HG03558 (cell line): ENCODE measurements around the gene SFXN3.

ENCODE experiments used
- ATAC-seq: cut with Tn5 transposase; IDR thresholded peaks from one replicate; pipeline ENCODE4 v1.9.1; 2021; ENCODE audit warnings: moderate number of reproducible peaks; ENCODE audit not compliant: unreplicated experiment; ENCODE audit errors: extremely low read depth

Gene SFXN3

DNA sequence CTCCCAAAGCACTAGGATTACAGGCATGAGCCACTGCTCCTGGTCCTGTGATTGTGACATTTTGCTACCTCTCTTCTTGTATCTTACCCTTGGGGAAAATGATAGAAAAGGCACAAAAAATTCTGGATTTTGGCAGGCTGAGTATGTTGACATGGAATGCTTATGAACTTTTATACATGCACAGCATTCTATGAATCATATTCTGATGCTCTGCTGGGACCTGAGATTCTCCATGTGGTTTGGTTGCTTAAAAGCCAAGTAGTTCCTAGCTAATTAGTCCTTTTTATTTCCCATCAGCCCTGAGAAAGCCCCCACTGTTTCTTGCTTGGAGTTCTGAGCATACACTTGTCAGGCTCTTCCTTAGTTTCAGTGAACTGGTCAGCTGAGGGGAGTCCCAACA is 22.5 kb downstream of the SFXN3 start:
- ATAC-seq, result no peak

DNA sequence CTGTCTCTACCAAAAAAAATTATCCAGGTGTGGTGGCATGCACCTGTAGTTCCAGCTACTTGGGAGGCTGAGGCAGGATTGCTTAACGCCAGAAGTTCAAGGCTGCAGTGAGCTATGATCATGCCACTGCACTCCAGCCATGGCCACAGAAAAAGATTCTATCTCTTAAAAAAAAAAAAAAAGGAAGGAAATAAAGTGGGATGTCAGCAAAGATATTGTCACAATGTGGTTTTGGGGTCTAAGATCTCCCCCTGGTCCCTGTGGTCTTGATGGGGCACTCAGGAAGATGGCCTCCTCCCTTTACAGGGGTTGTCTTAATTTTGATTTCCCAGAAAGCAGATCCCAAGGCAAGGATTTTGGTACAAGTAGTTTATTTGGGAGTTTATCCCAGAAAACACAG is 23.3 kb downstream of the SFXN3 start:
- no peak for ATAC-seq

DNA sequence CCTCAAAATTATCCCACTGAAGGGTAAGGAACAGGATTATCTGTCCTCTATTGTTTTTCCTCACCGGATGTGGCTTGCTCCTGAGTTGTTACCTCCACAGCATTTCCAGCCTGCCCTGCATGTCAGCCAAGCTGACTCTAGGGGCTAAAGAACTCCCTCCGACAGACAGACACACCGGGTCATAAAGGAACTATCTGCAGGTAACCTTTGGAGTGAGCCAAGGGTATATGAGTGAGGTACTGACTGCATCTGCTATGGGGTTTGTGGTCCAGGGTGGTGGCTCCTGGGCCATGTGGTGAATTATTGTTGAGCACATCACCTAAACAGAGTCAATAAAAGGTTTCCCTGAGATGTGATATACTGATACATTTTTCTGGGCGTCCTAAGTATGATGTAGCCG is 23.8 kb downstream of the SFXN3 start:
- no peak for ATAC-seq

DNA sequence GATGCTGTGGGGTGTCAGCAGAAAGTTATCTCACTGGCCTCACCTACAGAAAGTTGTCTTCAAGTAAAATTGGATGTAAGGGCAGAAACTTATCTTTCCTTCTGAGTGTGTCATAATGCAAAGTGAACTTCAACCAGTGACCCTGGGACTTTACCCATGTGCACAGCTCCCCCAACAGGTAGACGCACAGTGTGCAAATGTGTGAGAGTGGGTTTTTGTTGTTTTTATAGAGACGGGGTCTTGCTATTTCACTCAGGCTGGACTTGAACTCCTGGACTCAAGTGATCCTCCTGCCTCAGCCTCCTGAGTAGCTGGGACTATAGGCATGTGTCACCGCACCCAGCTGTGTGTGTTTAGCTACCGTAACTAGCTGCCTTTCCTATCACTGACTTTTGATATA is 24.4 kb downstream of the SFXN3 start:
- ATAC-seq, result no peak

DNA sequence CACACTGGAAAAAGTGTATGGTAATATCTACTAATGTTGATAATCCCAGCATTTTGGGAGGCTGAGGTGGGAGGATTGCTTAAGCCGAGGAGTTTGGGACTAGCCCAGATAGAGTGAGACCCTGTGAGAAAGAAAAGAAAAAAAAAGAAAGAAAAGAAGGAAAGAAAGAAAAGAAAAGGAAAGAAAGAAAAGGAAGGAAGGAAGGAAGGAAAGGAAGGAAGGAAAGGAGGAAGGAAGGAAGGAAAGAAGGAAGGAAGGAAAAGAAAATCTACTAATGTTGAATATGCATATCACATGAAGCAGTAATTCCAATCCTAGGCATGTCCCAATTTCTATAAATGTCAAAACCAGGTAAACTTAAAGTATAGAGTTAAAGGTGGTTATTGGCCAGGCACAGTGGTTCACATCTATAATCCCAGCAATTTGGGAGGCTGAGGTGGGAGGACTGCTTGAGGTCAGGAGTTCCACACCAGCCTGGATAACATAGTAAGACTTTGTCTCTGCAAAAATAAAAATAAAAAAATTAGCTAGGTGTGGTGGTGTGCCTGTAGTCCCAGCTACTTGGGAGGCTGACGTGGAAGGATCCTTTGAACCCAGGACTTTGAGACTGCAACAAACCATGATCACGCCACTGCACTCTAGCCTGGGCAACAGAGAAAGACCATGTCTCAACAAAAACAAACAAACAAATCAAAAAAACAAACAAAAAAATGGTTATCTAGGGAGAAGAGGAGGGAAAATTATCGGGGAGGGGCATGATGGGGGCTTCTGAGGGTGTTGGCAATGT is 25.5 kb downstream of the SFXN3 start:
- ATAC-seq, result no peak

DNA sequence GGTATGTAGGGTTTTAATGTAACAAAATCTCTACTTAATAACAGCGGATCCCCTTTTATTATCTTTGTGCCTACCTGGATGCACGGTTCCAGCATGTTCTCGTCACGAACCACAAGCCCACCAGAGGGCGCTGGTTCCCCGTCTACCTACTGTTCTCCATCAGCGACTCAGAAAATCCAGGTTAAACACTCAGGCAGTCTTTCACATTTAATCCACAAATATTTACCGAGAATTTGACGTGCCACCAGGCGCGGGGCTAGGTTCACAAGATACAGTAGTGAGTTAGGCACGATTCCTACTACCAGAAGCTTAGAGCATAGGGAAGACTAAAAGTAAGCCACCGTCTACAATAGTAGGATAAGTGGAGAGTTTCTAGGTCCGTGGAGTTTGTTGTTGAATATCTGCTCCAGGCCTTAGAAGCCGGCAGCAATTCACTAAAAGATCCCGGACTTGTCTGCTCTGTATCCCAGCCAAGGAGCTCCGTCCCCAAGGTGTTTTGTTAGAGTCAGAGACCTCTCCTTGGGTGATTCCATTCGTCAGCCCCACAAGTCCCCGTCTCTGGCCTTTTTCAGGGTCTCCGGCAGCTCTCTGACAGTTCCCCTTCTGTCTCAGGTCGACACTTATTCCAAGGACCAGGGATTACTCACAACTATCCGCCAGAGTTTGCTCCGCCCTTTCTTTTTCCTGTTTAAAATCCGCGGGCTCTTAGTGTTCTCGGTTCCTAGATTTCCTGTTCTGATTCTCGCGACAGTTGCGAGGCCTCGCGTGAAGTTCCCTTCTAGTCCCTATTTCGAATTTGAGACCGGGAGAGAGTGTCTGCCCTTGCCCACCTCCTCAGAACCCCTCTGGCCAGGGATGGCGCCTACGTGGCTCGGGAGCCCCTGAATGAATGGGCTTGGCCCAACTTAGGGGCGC is 29.3 kb downstream of the SFXN3 start:
- ATAC-seq, result no peak

DNA sequence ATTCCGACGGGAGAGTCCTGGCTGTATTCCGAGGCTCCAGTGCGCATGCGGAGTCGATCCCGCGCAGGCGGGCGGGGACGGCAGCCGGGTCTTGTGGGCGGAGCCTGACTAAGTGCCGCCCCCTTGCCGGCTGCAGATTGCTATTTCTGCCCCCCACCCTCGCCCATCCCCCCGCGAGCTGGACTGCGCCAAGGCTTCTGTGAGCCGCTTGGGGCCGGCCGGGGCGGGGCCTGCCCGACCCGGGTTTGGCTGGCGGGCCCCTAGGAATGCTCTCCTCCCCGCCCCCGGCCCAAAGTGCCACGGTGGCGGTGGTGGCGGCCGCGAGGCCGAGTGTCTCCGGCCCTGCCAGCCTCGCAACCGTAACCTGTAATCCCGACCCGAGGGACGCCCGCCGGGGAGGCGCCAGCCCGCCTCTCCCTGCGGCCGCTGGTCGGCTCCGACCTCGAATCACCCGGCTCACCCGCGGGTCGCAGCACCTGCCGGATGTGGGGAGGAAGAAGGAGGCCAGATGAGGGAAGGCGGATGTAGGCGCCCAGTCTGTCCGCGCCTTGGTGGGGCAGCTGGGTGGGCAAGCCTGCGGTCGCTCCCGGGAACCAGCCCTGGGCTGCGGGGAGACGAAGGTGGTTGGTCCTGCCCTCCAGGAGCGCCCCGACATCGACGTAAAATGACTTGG is 30.1 kb downstream of the SFXN3 start:
- ATAC-seq, result no peak

DNA sequence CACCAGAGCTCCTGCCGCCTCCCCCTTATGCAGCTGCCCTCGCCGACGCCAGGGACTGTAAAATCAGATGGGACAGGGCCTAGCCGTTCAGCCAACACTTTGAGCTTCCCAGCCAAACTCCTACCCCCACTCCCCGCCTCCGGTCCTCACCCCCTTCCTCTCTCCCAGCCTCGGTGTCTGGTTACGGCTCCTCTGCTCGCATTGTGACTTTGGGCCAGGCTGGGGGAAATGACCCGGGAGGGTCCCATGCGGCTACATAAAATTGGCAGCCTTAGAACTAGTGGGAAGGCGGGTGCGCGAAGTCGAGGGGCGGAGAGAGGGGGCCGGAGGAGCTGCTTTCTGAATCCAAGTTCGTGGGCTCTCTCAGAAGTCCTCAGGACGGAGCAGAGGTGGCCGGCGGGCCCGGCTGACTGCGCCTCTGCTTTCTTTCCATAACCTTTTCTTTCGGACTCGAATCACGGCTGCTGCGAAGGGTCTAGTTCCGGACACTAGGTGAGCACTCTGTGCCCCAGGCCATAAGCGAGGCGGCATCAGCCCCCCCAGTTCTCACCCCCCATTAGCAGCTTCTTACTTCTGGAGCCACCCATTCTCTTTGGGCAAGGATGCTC is 30.7 kb downstream of the SFXN3 start, which contains the start of gene KAZALD1:
Gene KAZALD1 (plus strand): TSS at position 366 of the 608 bp plus-strand sequence. CDS start 604 bp downstream, outside the sequence.
- ATAC-seq, result no peak

DNA sequence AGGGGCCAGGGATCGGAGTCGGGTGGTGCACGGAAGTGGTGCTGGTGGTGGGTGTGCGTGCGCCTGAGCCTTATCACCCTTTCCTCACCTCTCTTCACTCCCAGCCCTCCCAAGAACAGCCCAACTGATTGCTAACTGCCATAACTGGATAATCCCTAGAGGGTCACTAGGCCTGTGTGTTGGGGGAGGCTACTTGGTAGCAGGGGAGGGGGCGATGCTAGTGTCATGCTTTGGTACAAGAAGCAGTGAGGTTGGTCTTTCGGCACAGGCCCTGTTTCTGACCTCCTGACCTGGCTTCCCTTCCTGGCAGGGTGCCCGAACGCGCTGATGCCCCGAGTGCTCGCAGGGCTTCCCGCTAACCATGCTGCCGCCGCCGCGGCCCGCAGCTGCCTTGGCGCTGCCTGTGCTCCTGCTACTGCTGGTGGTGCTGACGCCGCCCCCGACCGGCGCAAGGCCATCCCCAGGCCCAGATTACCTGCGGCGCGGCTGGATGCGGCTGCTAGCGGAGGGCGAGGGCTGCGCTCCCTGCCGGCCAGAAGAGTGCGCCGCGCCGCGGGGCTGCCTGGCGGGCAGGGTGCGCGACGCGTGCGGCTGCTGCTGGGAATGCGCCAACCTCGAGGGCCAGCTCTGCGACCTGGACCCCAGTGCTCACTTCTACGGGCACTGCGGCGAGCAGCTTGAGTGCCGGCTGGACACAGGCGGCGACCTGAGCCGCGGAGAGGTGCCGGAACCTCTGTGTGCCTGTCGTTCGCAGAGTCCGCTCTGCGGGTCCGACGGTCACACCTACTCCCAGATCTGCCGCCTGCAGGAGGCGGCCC is 31.4 kb downstream of the SFXN3 start:
- no peak for ATAC-seq

DNA sequence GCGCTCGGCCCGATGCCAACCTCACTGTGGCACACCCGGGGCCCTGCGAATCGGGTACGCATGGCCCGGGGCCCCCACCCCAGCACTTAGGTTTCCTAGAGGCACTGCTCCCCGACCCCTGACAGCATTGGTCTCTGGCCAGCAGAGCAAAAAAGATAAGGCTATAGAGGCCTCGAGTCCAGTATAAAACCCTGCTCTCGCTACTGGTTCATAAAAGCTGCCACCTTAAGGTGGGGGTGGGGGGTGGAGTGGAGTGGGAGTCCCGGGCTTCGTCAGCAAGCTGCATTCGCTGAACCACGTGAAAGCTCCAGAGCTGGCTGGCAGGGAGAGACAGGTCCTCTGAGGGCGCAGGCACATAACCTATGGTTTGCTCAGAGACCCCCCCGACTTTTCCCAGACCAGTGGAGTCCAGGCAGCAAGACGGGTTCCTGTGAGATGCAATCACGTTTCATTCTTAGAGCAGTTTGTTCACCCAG is 32.1 kb downstream of the SFXN3 start:
- ATAC-seq, result no peak

DNA sequence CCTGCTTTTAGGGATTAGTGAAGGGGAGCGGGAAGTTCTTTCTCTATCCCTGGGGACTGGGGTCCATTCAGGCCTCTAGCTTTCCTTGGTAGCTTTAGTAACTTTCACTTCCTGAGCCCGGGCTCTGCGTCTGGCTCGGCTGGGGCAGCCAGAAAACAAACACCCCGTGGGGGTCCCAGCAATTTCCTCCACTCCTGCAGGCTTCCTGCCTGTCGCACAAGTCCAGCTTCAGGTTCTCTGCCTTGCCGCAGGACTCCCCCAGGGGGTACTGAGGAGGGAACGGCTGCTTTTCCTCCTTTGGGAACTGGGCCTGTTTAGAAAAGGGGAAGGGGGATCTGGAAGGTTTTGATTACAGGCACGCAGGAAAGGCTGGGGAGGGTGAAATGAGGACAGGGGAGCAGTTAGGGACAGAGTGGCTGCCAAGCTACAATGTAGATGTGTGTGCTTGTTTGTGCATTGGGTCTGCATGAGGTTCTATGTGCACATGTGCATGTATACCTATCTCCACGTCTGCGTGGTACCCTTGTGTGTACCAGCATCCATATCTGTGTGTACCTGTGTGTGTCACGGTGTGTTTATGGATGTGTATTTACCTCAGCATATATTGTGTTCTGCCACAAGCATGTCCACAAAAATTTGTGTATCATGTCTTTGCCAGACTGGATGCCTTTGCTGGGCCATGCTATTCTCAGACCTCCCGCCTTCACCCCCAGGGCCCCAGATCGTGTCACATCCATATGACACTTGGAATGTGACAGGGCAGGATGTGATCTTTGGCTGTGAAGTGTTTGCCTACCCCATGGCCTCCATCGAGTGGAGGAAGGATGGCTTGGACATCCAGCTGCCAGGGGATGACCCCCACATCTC is 32.7 kb downstream of the SFXN3 start:
- no peak for ATAC-seq

DNA sequence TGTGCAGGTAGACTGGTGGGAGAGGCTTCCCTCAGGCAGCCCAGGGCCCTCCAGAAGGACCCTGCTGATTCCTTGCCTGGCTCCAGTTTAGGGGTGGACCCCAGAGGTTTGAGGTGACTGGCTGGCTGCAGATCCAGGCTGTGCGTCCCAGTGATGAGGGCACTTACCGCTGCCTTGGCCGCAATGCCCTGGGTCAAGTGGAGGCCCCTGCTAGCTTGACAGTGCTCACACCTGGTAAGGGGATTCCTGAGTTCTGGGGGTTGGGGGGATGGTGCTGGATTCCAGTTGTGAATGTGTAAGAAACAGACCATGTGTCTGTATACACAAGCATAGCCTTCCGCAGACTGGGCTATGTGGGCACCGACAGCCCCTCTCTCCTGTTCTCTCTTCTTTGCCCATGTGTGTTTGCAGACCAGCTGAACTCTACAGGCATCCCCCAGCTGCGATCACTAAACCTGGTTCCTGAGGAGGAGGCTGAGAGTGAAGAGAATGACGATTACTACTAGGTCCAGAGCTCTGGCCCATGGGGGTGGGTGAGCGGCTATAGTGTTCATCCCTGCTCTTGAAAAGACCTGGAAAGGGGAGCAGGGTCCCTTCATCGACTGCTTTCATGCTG is 33.5 kb downstream of the SFXN3 start:
- ATAC-seq, result no peak

DNA sequence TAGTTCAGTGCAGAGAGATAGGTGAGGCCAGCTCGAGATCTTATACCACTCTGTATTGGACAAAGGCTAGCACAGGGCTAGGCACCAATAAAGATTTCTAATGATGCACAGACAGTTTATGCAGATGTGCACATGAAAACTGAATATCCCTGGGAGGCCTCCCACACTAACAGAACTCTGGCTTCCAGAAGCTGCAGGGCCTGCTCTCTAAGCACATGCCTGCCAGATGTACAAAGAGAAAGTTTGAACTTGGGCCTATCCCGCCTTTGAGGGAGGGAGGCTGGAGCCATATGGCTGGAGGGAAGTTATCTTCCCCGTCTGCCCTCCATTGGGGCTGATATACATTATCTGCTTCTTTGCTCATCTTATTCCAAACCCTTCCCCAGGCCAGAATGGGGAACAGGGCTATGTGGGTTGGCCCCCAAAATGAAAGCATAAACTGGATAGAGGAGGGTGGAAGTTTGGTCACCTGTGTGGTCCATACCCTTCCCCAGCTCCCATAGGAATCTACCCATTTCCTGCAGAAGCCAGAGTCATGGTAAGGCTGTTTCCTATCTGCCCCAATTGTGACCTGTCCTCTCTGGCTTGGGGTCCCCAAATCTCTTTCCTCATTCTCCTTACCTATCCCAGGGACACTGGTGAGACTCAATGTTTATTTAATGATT is 34.6 kb downstream of the SFXN3 start:
- ATAC-seq, result no peak

DNA sequence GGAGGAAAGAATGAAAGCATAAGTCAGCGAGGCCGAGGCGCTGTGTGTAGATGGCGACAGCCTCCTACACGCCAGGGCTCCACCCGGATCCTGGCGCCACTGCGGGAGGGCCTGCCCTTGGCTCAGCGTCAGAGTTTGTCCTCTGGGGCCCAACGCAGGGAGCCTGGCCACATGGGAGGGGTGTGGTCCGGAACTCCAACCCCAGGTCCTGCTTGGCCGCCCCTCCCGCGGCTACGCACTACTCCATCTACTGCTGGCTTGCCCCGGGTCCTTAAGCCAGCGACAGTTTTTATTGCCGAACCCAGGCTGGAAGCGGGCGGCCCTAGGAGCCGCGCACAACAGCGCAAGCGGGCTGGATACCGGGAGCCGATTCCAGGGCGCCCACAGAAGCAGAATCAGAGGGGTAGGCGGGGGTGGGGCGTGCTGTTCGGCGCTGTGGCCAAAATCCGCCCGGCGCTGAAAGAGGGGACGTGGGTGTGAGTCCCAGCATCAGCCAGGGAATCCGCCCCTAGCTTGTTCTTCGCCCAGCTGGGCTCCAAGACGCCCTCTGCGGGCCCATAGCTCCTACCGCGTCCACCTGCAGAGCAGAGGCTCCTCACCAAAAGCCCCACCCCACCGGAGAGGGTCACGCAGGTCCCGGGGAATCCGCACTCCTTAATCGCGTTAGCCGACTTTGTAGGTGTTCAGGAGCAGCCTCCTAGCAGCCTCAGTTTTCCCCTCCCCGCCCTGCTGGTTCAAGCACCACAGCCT is 35.3 kb downstream of the SFXN3 start:
- no peak for ATAC-seq

DNA sequence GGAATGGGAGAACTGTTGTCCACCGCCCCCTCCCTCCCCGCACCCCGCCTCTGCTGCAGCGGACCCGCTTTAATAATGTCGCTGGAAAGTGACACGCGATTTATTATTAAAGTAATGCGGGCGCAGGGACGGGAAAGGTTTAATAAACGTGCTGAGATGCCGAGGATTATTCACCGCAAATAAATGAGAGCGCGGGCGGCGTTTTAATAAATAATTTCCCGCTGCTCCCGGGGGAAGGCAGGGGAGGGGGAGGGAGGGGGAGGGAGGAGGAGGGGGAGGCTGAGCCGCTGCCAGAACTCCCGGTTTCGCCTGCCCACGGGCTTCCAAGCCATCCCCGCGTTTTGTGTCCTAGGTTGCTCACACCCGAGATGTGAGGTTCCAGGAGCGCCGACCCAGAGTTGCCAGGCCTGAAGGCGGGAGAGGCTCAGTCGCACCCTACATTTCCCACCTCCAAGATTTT is 35.9 kb downstream of the SFXN3 start:
- no peak for ATAC-seq

DNA sequence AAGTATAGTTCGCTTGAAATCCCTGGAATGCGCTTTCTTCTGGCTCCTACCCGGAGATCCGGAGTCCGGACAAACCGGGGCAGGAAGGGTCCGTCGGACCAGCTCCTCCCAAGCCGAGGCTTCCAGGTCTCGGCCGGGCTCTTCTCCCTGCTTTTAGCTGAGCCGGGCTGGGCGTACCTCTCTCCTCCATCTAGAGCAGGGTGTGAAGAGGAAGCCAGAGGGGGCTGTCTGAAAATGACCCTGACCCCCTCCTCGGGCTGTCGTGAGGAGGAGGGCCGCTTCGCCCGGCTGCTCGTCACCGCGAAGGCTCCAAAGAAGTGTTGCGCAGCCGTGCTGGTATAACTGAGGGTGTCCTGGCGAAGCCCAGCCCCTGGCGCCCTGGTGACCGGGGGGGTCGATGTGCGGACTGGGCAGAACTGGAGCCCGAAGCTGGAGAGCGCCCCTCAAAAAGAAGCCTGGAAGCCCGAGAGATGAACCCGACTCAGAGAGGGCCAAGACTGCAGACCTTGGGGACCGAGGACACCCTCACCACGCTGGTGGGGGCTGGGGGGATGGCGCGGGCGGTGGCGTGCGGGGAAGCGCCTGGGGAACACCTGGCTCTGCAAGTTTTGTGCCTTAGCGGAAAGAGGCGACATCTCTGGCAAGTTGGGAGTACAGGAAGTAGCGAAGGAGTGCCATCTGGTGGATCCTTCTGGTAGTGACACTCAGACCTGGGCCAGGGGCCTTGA is 36.5 kb downstream of the SFXN3 start:
- no peak for ATAC-seq
